Epidermal melanocyte (primary cell): Measurements from ENCODE around the gene TYR.
"Not testable (repeated sequence)": the region's sequence is repeated elsewhere in the genome, so short reads cannot be mapped to it uniquely, and the experiment has no call there.

Experiments
- DNase-seq: peaks from one replicate; pipeline ENCODE4 v3.0.0; 2011; ENCODE audit warnings: low spot score; ENCODE audit not compliant: insufficient read length

Gene TYR

DNA sequence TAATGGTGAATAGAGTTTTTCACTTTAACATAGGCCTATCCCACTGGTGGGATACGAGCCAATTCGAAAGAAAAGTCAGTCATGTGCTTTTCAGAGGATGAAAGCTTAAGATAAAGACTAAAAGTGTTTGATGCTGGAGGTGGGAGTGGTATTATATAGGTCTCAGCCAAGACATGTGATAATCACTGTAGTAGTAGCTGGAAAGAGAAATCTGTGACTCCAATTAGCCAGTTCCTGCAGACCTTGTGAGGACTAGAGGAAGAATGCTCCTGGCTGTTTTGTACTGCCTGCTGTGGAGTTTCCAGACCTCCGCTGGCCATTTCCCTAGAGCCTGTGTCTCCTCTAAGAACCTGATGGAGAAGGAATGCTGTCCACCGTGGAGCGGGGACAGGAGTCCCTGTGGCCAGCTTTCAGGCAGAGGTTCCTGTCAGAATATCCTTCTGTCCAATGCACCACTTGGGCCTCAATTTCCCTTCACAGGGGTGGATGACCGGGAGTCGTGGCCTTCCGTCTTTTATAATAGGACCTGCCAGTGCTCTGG, at the start of gene TYR:
TYR (plus strand) TSS at position 185 of the 541 bp plus-strand sequence; CDS start at position 264, 79 bp downstream.
- DNase-seq = no peak

GRCh38 chr11:89136606-89137005, 41.1 kb upstream of the TYR start:
- no peak for DNase-seq

- DNase-seq = no peak
Measured at GRCh38 chr11:89147229-89147628, 30.4 kb upstream of the TYR start.

GRCh38 chr11:89159974-89160373, 17.7 kb upstream of the TYR start:
- DNase-seq = no peak

DNA sequence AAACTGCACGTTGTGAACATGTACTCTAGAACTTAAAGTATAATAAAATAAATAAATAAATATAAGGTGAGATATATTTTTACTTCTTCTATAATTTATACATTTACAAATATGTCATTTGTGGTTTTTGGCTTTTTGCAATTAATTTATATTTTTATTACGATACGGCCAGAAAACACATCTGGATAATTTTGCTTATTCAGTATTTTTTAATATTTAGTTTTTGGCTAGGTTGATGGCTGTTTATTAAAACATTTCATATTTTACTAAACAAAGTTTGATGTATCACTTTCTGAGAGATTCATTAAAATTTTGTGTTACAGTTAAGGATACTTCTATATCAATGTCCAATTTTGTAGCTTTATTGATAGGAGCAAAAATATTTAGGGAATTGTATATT, 15.7 kb upstream of the TYR start:
- DNase-seq = no peak

DNA sequence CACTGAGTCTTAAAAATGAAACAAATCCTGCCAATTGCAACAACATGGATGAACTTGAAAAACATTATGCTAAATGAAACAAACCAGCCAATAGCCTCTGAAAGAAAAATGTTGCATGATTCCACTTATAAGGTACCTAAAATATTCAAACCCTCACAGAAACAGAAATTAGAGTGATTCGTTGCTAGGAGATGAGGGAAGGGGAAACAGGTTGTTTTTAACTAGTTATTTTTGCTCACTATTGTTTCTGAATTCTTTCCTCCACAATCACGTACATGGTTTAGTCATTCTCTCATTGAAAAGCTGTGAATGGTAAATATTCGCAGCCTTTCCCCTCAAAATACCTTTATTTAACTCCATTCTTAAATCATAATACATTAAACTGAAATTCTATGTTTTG, 14.0 kb upstream of the TYR start:
- no peak for DNase-seq

DNA sequence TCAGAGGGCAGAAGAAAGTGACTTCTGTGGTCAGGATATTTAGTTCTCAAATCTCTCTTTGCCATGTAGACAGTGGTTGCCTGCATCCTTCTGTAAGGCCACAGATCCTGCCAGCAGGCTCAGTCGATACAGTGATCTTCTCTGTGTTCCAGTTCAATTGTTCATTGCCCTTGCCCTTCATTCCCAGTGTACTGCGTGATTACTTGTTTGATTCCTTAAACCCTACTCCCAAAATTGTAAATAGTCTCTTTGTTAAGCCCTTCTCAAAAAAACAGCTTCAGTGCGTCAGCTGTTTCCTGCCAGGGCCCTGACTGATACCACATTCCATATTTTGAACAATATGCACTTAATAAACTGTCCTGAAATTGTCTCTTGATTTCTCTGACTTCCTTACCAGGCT, 9.3 kb upstream of the TYR start:
- DNase-seq = no peak

GRCh38 chr11:89175796-89176195, 1.9 kb upstream of the TYR start:
- DNase-seq = no peak

- no peak for DNase-seq
Measured at GRCh38 chr11:89176938-89177337, 737 bp upstream of the TYR start.

DNA sequence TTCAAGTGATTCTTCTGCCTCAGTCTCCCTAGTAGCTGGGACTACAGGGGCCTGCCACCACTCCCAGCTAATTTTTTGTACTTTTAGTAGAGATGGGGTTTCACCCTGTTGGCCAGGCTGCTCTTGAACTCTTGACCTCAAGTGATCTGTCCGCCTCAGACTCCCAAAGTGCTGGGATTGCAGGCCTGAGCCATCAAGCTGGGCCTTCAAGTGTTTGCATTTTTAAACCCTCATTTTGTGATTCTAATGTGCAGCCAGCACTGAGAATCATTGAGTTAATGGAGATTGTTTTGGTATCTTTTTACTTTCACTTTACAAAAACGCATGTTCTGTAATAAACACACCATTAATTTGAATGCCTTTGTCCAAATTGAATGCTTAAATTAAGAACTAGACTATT, 3.4 kb downstream of the TYR start:
- DNase-seq = no peak

GRCh38 chr11:89182773-89183518, 5.3 kb downstream of the TYR start:
- DNase-seq = no peak

DNA sequence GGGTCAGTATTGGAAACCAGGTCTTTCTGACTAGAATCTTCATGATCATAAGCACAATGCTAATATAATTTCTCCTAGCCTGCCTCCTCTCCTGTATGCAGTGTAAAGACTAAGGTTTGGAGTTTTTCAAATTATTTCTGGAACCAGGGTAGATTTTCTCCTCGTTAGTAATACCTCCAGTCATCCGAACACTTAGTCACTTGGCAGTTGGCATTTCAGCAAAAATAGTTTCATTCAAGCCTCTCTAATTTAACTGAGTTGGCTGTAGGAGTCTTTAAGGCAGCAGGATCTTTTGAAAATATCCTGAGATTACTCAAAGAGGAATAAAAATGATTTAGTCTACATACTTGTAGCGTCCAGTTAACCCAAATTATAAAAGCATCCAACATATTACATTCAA, 6.3 kb downstream of the TYR start:
- DNase-seq = no peak

- no peak for DNase-seq
Measured at GRCh38 chr11:89189776-89190175, 12.1 kb downstream of the TYR start.

- DNase-seq = no peak
Measured at GRCh38 chr11:89201138-89201537, 23.5 kb downstream of the TYR start.

- no peak for DNase-seq
Measured at GRCh38 chr11:89203814-89204213, 26.1 kb downstream of the TYR start.

DNA sequence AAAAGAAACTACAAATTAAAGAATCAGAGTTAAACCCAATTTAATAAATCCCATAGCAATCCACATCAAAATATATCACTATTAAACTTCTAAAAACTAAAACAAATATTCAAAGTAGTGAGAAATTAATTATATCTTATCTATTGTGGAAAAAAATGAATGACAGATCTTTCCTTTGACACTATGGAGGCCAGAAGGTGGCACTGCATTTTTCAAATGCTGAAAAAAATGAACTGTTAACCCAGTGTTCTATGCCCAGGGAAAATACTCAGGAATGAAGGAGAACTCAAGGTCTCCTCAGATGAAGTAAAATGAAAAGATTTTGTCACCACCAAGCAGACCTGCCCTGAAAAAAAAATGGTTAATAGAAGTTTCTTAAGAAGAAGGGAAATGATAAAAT, 27.7 kb downstream of the TYR start:
- no peak for DNase-seq

DNA sequence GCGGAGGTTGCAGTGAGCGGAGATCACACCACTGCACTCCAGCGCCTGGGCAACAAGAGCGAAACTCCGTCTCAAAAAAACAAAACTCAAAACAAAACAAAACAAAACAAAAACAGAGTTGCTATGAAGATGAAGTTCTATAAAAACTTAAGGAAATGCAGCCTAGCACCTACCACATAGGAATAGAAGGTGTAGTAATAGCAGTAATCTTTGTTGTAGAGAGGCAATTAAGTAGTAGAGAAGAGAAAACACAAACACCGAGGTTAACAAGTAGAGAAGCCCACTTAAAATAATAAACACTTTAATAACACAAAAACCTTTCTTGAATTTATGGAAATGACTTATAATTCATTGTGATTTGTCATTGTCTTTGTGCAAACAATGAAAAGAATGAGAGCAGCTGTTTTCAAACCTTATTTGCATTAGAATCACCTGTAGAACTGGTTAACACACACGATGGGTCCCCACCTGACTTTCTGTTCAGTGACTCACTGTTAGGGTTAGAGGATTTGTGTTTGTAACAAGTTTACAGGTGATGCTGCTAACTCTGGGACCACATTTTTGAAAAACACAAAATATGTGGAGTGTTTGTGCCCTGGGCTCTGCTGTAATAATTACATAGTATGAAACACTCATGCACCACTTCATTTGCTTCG, 43.1 kb downstream of the TYR start:
- DNase-seq = no peak

- DNase-seq = no peak
Measured at GRCh38 chr11:89235083-89235482, 57.4 kb downstream of the TYR start.

- DNase-seq = no peak
Measured at GRCh38 chr11:89235976-89236375, 58.3 kb downstream of the TYR start.

GRCh38 chr11:89247007-89247406, 69.3 kb downstream of the TYR start:
- DNase-seq = not testable (repeated sequence)

DNA sequence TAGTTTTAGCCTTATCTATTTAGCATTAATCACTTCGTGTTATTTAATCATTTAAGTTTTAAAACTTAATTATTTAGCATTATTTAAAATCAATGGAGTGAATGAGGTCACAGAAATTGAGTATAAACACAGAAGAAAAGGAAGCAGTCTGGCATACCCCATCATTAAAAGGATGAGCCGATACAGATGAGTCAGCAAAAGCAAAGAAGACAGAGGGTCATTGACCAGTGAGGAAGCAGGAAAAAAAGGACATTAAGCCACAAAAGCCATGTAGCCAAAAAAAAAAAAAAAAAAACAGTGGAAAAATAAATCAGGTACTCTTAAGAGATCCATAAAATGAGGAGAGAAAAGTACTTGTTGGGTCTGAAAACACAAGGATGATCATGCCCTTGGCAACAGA, 71.5 kb downstream of the TYR start:
- no peak for DNase-seq

GRCh38 chr11:89261483-89261882, 83.8 kb downstream of the TYR start:
- not testable (repeated sequence) for DNase-seq
